Neuron (in vitro differentiated cells): ENCODE results near the gene XPR1.

Experiments used
- H2AFZ ChIP-seq: one replicate; pipeline ENCODE4 v1.6.1; 2013; ENCODE audit warnings: low read depth, mild to moderate bottlenecking, inconsistent platforms, low read length, moderate library complexity
- H3K27me3 ChIP-seq: one replicate; pipeline ENCODE4 v1.6.1; 2013; ENCODE audit warnings: low read length; ENCODE audit not compliant: insufficient read depth
- H3K36me3 ChIP-seq: one replicate; pipeline ENCODE4 v1.6.1; 2013; ENCODE audit warnings: low read length; ENCODE audit not compliant: insufficient read depth
- H3K4me1 ChIP-seq: one replicate; pipeline ENCODE4 v1.6.1; 2013; ENCODE audit warnings: low read length; ENCODE audit not compliant: insufficient read depth
- H3K4me3 ChIP-seq: 2 replicates; pipeline ENCODE4 v1.5.1; 2013; ENCODE audit warnings: mild to moderate bottlenecking, low read length, moderate library complexity
- H3K9me3 ChIP-seq: one replicate; pipeline ENCODE4 v1.6.1; 2013; ENCODE audit warnings: low read length

XPR1 gene

GRCh38 chr1:180603223-180603849, 28.5 kb upstream of the XPR1 start:
- H3K27me3 ChIP-seq, result no peaks in the 10 kb centered on the region
- H3K4me3 ChIP-seq, result no peak overlapping the region
- no peaks in the 10 kb centered on the region for H3K9me3 ChIP-seq
- no peak overlapping the region for H2AFZ ChIP-seq
- H3K4me1 ChIP-seq, result peaks cover 10% of the 10 kb centered on the region
- no peaks in the 10 kb centered on the region for H3K36me3 ChIP-seq

- H3K27me3 ChIP-seq, result no peaks in the 10 kb centered on the region
- H3K4me3 ChIP-seq, result no peak overlapping the region
- no peaks in the 10 kb centered on the region for H3K36me3 ChIP-seq
- H3K9me3 ChIP-seq, result no peaks in the 10 kb centered on the region
- peaks cover 10% of the 10 kb centered on the region for H3K4me1 ChIP-seq
- no peak overlapping the region for H2AFZ ChIP-seq
These were observed 28.0 kb upstream of the XPR1 start for GRCh38 chr1:180603850-180604226.

GRCh38 chr1:180606155-180606554, 25.7 kb upstream of the XPR1 start:
- H3K4me1 ChIP-seq, result peaks cover 16% of the 10 kb centered on the region
- H3K4me3 ChIP-seq, result no peak overlapping the region
- no peaks in the 10 kb centered on the region for H3K27me3 ChIP-seq
- H2AFZ ChIP-seq, result no peak overlapping the region
- H3K36me3 ChIP-seq, result no peaks in the 10 kb centered on the region
- H3K9me3 ChIP-seq, result no peaks in the 10 kb centered on the region

DNA sequence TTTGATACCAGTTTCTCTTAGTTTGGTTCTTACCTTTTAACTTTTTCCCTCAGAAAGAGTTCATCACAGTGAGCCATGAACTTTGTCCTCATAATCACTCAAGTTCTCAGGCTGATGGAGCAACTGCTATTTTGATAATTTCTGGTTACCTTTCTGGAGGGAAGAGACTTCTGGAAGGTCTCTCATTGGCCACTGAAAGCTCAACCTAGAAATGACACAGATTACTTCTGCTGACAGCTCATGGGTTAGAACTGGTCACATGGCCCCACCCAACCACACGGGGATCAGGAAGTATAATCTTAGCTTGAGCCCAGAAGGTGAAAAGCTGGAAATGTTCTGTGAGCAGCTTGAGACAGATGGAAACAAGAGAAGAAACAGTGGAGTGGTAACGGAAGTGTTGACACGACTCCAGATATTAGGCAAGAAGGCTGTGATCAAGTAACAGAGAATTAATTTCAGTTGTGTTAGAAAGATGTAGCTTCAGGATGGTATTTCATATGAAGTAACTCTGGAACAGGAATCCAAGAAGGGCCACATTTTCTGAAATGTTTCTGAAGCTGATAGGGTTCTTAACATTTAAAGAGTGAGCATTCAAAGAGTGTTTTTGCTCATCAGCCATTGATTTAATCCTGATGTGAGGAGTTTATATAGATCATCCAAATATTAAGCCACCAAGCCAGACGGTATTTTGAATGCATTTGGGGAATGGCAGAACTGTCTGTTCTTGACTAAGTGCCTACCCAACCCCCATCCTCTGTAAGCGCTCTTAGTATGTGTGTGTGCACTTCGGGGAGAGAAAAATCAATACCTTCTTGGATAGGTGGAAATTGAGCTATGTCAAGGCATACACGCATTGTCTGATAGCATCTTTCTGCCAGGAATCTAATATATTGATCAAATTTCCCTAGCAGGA, 21.9 kb upstream of the XPR1 start:
- Histone ChIP-seq H3K27me3 (no peaks in the 10 kb centered on the region), H2AFZ (no peak overlapping the region), H3K9me3 (no peaks in the 10 kb centered on the region), H3K36me3 (no peaks in the 10 kb centered on the region), H3K4me1 (peaks cover 19% of the 10 kb centered on the region), H3K4me3 (no peak overlapping the region)

DNA sequence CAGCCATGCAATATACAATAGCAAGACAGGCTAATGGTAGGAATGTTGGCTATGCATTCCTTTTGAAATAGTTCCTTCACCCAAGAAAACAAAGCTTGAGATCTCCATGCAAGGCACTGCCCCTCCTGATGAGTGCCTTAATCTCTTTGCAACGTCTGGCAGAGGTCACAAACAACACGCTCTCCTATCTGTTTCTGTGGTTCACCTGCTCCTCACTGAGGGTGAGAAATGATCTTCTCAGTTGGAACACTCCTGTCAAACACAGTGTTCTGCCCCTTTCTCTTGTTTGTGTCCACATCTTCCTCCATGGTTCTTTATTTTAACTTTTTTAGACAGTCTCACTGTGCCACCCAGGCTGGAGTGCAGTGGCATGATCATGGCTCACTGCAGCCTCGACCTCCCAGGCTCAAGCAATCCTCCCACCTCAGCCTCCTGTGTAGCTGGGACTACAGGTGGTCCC, 21.2 kb upstream of the XPR1 start:
- Histone ChIP-seq H3K36me3 (no peaks in the 10 kb centered on the region), H3K9me3 (no peaks in the 10 kb centered on the region), H3K4me3 (no peak overlapping the region), H2AFZ (no peak overlapping the region), H3K27me3 (no peaks in the 10 kb centered on the region), H3K4me1 (peaks cover 19% of the 10 kb centered on the region)

GRCh38 chr1:180611016-180611930, 20.5 kb upstream of the XPR1 start:
- no peaks in the 10 kb centered on the region for H3K9me3 ChIP-seq
- H2AFZ ChIP-seq, result peak overlapping the region; percentile 56
- peaks cover 14% of the 10 kb centered on the region for H3K4me1 ChIP-seq
- H3K4me3 ChIP-seq, result no peak overlapping the region
- H3K36me3 ChIP-seq, result no peaks in the 10 kb centered on the region
- H3K27me3 ChIP-seq, result no peaks in the 10 kb centered on the region

DNA sequence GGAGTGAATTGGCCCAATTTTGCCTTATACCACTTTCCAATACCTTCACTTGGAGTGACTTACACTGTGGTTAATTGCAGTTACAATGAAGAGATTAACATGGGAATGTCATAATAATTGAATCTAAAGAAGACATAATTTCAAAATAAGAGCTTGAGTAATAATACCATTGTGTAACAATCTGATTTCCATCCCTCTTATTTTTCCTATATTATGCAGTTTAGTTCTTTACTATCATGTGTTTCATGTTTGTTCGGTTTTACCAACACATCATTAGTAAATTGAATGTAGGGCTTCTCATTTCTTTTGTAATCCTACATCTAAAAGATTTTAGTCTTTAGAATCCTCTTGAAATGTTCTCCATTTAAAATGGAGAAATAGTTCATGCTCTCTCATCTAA, 19.2 kb upstream of the XPR1 start:
- Histone ChIP-seq H2AFZ (no peak overlapping the region), H3K36me3 (no peaks in the 10 kb centered on the region), H3K4me3 (no peak overlapping the region), H3K4me1 (peaks cover 9% of the 10 kb centered on the region), H3K9me3 (no peaks in the 10 kb centered on the region), H3K27me3 (no peaks in the 10 kb centered on the region)

DNA sequence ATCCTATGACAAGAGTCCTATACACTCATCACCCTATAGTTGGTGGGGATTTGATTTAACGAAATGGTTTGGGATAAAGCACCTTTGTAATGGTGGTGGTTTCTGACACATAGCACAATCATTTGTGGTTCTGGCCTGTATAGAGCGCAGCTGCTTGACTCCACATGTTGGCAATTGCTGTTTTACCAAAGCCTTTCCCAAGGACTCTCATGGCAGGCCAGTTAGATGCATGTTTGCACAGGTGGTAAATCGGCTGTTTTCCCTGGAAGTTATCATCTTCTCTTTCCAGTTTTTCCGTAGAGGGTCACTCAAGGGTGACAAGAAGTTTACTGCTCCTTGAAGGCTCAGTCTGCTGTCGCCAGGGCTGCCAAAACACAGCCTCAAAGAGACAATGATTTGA, 17.1 kb upstream of the XPR1 start:
- Histone ChIP-seq H3K9me3 (no peaks in the 10 kb centered on the region), H2AFZ (no peak overlapping the region), H3K27me3 (no peaks in the 10 kb centered on the region), H3K4me1 (peaks cover 9% of the 10 kb centered on the region), H3K4me3 (no peak overlapping the region), H3K36me3 (no peaks in the 10 kb centered on the region)

DNA sequence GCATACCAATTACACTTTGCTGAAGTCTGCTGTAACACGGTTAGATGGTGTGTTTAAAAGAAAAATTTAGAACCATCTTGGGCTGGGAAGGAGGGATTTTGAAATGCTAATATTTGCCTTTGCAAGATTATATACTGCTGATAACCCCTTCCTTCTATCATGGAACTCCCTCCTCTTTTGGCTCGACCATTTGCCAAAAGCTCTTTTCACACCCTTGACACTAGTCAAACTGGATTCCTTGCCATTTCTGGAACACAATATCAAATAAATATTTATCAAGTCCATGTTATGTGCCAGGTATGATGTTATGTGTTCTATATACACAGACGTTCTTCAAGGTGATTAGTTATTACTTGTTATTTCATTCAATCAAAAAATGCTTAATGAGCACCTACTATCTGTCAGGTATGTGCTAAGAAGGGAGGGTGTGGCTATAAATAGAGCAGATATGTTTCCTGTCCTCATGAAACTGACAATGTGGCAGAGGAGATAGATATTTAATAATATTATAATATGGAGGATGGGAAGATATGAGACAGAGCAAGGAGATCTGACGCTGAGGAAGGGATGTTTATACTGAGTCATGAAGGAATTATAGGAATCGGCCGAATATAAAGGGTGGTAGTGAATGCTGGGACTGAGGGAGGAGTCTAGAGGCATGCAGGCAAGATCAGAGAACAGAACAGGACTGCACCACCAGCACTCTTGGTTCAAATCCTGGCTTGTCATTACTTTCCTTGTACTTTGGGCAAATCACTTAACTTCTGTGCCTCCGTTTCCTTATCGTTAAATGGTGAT, 16.1 kb upstream of the XPR1 start:
- no peaks in the 10 kb centered on the region for H3K9me3 ChIP-seq
- no peaks in the 10 kb centered on the region for H3K36me3 ChIP-seq
- H3K4me1 ChIP-seq, result peaks cover 7% of the 10 kb centered on the region
- no peak overlapping the region for H3K4me3 ChIP-seq
- H3K27me3 ChIP-seq, result no peaks in the 10 kb centered on the region
- H2AFZ ChIP-seq, result no peak overlapping the region

DNA sequence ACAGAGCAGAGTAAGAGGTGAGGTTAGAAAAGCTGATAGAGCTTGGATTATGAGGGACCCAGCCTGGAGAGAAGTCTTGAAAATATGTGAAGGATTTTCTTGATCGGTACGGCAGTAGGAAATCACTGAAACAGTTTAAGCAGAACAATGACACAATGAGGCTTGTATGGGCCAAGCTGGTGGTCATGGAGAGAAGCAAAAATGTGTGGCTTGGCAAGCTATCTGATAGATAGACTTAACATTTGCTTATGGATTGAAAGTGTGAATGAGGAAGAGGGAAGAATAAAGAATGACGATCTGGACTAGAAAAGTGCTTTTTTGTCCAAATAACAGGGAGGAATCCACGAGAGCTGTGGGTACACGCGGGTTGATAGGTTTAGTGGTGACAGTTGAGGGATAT, 15.4 kb upstream of the XPR1 start:
- H2AFZ ChIP-seq, result no peak overlapping the region
- H3K4me1 ChIP-seq, result no peaks in the 10 kb centered on the region
- H3K27me3 ChIP-seq, result no peaks in the 10 kb centered on the region
- no peak overlapping the region for H3K4me3 ChIP-seq
- no peaks in the 10 kb centered on the region for H3K36me3 ChIP-seq
- no peaks in the 10 kb centered on the region for H3K9me3 ChIP-seq

DNA sequence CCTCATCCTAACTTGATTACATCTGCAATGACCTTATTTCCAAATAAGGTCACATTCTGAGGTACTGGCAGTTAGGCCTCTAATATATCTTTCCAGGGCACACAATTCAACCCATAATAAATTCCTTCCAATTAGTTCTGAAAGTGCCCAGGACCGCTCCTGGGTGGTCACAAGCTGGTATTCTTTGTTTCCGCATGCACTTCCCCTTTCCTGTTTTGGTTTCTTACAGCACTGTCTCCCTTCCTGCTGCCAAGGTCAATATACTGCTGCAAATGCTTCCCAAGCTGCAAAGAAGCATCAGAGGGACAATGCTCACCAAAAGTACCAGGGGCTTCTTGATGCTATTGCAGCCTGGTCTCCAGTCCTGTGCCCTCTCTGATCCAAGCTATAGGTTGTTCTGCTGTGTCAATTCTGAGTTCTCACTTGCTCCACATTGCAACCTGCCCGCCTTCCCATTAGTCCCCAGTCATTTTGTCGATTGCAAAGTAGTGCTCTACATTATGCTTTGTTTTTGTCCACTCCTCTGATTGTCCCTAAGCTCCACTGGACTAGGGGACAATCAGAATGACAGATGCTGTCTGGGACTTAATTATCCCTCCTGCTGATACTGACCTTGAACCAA, 13.9 kb upstream of the XPR1 start:
- no peaks in the 10 kb centered on the region for H3K27me3 ChIP-seq
- no peaks in the 10 kb centered on the region for H3K9me3 ChIP-seq
- no peaks in the 10 kb centered on the region for H3K4me1 ChIP-seq

DNA sequence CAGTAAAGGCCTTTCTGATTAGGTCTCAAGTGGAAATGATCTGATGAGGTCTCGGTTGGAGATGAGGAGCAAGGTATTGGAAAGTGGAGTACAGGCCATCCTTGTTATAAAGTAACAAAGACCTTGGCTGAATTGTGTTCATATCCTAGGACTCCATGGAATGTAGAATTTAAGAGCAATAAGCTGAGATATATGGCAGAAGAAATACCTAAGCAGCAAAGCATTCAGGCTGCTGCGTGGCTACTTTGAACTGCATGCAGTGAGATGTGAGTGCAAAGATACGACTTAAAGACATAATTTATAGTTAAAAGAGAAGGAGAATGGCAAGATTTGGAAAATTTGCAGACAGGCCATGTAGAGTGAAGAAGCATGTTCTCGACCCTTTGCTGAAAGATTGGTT, 11.2 kb upstream of the XPR1 start:
- Histone ChIP-seq H3K27me3 (no peaks in the 10 kb centered on the region), H3K4me1 (no peaks in the 10 kb centered on the region), H3K36me3 (no peaks in the 10 kb centered on the region), H3K4me3 (no peak overlapping the region), H3K9me3 (no peaks in the 10 kb centered on the region), H2AFZ (no peak overlapping the region)

More for the DNA sequence above, 13.9 kb upstream of the XPR1 start:
- Histone ChIP-seq H3K36me3 (no peaks in the 10 kb centered on the region), H2AFZ (no peak overlapping the region), H3K4me3 (no peak overlapping the region)
